Activated T-cell treated with anti-CD3 and anti-CD28 coated beads, Interleukin-2, amount 50 U/mL, for 1 hour (primary cell): ENCODE measurements around the gene SND1.
"Not testable (repeated sequence)": the region's sequence is repeated elsewhere in the genome, so short reads cannot be mapped to it uniquely, and the experiment has no call there.

ENCODE experiments used
- DNase-seq: peaks from one replicate; pipeline ENCODE4 v3.0.0-alpha.2; 2020

The SND1 gene

DNA sequence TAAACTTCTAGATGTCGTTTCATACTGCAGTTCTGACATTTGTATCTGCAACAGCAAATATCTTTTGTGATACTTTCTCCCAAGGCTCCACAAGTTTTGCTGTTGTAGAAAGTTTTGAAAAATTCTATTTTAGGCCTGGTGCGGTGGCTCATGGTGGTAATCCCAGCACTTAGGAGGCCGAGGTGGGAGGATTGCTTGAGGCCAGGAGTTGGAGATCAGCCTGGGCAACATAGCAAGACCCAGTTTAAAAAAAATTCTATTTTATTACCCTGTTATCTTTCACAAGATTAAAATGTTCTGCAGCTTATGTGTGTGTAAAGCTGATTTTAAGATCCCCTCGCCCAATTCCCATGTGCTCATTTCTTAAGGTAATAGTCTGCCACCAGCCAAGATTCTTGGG lies 1.4 kb downstream of the SND1 start:
- DNase-seq = no peak

DNA sequence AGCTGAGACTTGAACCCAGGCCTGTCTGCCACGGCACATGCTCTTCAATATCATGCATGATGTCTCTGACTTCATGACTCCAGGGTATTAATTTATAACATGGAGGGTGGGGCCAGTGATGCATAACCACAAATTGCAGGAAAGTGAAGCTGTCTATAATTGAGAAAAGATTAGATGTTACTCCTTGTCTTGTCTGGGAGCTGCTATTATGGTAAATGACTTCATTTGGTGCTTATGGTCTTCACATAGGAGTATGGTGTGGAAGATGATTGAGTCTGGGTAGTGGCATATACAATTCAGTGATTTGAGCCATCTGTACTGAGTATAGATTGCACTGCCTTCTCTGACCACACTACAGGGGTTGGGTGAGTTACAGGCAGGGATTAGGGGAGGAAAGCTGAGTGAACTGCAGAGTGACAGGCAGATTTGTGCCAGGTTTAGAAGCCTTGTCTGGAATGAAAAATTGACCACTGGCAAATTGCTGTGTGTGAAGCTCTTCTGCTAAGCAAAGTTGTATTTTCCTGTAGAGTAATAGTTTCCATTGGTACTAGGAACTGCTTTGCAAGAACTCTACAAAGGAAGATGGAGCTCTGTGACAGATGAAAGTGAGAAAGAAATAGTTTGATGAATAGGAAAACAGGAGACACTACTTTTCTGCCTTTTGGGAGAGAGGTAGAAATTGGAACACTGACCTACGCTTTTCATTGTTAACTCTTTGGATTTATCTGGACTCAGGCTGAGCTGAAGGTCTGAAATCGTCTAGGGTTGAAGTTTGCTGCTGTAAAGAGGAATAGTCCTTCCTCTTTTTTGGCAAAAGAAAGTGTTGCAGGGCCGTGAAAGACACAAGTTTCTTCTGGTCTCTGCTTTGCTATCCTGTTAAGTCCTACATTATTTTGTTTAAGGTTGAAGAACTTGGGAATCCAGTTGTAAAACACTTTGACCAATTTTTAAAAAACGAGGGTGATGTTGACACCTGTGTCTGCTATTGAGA lies 2.7 kb downstream of the SND1 start:
- DNase-seq = no peak

DNA sequence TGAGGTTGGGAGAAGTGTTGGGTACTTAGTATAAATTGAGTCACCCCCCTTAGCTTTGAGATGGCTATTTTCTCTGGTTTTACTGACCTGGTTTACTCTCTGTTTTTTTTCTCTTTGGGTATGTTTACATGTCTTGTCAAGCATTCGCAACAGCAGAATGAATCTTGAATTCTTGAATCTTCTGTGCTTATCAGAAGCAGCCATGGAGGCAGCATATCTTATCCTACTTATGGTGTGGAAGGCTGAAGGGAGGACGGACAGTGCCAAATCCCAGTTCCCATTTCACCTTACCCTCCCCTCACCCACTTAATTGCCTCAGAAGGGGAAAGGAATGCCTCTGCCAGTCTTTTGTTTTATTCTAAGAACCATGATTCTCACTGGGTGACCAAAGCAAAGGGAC lies 3.7 kb downstream of the SND1 start:
- no peak for DNase-seq

DNA sequence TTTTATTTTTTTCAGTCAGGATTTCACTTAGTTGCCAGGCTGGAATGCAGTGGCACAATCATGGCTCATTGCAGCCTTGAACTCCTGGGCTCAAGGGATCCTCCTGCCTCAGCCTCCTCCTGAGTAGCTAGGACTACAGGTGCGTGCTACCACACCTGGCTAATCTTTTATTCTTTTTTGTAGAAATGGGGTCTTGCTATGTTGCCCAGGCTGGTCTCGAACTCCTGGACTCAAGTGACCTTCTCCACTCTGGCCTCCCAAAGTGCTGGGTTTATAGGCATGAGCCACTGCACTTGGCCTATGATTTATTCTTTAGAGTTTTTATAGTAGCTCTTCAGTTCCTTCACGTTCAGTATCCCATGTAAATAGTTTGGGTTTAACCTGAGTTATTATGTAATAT lies 5.5 kb downstream of the SND1 start:
- DNase-seq = no peak

DNA sequence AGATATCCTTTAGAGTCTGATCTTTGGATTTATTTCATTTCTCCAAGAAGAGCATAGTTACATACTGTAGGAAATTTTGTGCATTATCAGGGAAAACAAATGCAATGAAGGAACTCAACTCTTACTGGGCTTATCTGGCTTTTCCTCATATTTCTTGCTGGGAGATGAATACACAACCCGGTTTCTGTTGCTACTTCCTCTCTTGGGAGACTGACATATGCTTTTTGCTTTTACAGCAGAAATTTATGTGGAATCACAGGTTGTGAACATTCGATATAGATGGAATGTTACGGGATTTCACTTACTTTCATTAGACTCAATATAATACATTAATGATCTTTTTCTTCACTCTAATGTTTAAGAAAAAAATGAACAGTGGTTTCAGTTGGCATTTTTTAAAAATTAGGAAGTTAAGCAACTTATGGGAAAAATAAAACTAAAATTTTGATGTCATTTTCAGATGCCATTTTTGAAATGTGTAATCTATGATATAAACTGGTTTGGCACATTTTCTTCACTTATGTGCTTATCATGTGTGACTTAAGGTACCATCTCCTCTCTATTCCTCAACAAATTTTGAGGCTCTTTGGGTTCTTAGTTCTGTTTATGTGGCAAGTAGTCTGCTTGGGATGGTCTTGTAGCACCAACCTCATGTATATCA lies 7.1 kb downstream of the SND1 start:
- no peak for DNase-seq

DNA sequence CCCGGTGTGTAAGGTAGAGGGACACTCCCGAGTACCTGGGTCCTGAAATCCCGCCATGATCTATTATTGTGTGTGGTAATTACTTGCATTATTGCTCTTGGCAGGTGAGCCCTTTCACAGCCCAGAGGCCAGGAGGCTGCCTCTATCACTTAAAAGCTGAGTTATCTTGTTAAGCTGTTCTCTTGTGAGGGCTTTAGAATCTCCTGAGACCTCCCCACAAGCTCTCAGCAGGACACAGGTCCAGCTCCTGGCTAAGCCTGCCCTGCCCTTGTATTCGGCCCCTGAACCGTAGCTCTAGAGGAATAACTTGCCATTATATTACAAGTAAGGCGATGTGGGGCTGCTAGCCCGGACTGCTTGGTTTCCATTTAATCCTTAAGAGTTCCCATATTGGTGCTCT lies 13.9 kb downstream of the SND1 start:
- DNase-seq = no peak

DNA sequence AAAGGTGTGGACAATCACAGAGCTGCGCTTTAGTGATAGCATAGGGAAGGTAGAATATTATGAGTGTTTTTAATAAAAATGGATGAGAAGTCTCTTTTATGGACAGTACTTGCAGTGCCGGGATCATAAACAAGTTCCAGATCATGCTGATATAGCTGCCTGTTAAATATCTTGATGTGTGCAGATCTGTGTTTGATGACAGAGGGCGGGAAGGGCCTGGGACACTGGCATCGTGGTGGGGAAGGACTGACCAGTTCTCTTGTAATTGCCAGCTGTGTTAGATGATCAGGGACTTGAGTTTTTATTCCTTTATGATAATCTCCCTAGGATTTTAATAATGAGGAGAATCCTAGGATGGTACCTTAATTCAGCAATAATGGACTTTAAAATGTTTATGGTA lies 14.6 kb downstream of the SND1 start:
- DNase-seq = no peak

DNA sequence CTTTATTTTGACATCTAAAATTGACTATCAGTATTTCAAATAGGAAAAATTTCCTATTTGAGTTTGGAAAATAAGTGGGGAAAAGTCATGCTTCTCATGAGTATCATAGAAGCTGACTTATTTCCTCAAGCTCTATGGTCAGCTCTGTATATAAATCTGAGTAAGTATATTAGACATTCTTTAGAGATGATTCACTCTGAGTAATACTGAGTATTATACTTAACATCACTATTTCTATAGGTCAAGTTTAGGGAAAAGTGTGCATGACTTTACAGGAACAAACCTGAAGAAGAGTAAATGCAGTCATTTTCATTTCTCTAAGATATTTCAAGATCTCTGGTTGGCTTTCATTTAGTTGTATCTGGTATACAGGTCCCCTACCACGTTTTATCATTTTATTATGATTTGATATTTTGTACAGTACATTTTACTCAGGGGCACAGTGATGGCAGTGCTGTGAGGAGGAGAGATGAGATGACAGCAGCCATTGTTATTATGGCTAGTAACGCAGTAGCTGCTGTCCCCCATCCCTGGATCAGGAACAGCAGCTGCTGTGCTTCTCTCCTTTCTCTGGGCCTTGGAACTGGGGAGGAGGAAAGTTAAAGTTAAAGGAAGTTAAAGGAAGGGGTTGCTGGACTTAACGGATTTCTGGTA lies 15.2 kb downstream of the SND1 start:
- DNase-seq = no peak

DNA sequence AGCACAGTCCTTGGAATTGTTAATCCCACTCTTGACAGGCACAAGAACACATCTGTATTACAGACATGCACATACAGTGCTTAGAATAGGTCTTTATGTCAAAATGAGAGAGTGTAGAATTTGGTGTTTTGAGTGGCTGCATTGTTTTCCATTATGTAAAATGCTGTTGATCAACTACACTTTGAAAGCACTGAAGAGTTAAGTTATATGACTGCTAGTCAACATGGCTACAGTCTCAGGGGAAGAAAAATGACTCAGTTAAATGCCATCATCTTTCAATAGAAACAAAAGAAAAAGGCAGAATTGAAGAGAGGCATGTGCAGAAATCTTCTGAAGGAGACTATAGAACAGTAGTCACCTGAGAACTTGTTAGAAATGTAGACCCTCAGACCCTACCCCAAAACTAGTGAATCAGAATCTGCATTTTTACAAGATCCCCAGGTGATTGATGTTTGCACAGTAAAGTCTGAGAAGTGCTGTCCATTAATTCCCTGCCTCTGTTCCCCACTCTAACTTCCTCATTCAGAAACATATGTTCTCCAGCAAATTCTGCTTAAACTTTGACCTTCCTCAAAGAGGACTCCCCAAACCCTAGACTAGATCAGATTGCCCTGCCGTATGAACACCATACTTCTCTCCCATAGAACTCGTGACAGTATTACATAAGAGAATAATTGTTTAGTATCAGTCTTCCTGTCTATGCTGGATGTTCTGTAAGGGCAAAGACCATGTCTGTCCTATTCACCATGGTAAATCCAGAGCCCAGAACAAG lies 16.0 kb downstream of the SND1 start:
- no peak for DNase-seq

DNA sequence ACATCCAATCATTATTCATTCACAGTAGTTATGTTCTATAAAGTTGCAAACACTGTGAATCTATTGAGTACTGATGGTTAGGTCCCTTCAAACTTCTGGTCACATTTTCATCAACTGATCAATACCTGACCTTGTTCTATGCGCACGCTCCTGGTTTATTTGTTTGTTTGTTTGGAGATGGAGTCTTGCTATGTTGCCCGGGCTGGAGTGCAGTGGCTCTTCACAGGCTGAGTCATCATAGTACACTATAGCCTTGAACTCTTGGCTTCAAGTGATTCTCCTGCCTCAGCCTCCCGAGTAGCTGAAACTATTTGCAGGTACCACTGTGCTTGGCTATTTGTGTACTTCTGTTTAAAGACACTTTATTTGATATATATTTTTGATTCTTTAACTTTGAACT lies 19.3 kb downstream of the SND1 start:
- DNase-seq = no peak

DNA sequence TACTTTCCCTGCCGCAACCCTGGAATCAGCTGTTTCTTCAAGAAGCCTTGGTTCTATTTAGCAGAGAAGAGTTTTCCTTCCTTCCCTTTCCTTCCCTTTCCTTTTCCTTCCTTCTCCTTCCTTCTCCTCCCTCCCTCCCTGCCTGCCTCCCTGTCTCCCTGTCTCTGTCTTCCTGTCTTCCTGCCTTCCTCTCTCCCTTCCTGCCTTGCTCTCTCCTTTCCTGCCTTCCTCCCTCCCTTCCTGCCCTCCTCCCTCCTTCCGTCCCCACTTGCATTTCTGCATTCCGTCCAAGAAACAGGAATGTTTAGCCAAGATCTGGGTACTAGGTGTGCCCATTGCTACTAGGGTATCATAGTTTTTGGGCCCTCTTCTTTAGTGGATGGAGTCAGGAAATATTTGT lies 21.9 kb downstream of the SND1 start:
- no peak for DNase-seq

DNA sequence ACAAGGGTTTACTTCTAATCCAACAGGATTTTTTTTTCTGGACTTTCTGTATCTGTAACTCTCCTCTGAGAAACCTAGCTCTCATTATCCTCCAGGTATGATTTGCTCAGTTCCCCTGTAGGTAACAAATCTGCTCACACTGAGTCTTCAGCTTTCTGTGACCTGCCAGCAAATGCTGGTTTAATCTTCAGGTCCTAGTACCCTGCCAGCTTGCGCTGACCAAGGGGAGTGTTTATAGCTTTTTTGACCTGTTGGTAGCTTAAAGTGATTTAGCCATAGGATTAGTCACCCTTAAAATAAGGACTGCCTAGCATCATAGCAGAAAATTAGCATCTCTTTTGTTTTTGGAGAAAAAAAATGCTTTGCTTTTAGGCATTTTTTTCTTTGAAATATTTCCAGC lies 22.4 kb downstream of the SND1 start:
- DNase-seq = no peak

DNA sequence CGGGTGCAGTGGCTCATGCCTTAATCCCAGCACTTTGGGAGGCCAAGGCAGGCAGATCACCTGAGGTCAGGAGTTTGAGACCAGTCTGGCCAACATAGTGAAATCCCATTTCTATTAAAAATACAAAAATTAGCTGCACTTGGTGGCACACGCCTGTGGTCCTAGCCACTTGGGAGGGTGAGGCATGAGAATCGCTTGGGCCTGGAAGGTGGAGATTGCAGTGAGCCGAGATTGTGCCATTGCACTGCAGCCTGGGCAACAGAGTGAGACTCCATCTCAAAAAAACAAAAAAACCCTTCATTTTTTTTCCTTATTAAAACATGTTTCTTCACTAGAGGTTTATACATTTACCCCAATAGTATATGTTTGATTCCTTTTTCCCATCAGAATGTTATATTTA lies 22.9 kb downstream of the SND1 start:
- not testable (repeated sequence) for DNase-seq

DNA sequence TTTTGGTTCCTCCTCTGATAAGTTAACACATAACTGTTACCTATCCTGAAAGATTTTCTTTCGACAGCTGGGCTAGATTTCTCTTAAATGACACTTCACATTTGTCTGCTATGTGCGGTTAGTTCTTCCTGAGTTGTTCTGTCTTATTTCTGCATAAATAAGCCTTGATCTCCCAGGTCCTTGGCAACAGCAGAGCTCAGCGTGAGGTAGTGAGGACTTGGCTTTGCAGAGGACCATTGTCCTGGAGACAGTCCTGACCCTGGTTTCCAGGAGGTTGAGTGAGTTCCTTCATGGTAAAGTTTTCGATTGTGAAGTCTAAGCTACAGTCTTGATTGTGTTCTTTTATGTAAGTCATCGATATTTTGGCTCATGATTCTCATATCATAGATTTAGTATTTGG lies 23.7 kb downstream of the SND1 start:
- no peak for DNase-seq

DNA sequence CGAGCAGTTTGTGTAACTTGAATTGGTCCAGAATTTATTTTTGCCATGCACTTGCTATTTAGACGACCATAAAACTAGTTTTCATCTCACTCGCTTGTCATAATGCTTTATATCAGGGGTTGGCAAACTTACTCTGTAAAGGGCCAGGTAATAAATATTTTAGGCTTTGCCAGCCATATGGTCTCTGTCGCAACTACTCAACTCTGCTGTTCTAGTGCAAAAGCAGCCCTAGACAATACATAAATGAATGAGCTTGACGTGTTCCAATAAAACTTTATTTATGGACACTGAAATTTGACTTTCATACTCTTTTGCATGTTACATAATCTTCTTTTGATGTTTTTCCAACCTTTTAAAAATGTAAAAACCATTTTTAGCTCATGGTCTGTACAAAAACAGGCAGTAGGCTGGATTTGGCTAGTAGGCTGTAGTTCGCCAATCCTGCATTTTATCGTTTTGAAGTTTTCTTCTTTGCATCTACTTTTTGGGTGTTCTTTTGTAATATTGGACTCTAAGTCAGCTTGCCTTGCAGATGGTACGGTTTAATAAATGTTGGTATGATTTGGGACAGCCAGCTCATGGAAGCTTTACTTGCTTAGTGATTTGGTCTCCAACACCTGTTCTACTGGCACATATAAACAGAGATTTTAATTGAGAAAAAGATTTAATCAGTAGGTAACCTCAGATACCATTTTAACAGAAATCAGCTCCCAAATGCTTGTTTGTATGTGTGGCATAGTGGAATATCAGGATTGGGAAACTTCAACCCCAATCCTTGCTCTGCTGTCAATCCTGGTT lies 25.6 kb downstream of the SND1 start:
- DNase-seq = no peak

DNA sequence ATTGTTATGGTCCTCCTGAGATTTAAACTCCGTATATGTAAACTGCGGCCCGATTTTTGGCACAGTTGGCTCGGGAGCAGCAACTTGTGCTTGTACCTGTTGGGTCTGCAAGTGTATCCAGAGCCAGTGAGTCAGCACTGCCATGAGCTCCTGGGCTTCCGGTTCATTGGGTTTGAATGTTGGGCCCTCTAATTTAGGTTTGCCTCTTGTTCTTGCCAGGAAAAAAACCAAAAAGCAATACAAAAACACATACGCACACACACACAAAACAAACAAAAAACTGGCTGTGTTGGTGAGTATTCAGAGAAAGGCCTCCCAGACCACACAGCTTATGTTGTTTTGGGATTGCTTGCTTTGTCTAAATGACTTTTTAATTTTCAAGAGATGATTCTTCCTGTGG lies 26.3 kb downstream of the SND1 start:
- no peak for DNase-seq

DNA sequence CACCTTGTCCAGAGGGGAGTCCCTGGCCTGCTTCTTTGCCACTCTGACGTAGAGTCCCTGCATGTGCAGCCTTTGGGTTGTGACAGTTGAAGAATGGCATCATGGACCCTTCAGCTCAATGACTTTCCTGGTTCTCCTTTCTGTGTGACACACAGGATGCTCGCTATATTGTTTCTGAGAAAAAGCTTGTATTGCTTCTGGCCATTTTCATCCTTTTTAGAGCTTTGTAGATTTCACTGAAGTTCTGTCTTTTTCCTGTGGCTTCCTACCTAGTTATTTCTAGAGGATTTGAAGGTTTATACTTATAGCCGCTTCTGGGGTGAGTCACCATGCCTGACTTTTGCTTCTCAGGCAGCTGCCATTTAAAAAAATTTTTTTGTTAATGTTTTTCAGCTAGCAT lies 27.0 kb downstream of the SND1 start:
- no peak for DNase-seq

DNA sequence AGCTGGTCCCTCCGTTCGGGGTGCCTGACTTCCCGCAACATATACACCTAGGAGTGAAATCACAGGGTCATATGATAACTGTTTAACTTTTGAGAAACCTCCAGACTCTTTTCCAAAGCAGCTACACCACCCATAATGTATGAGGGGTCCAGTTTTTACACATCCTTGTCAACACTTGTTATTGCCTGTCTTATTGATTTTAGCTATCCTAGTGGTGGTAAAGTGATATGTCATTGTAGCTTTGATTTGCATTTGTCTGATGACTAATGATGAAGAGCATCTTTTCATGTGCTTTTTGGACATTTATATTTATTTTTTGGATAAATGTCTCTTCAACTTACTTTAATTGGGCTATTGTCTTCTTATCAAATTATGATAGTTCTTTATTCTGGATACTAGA lies 29.0 kb downstream of the SND1 start:
- no peak for DNase-seq

DNA sequence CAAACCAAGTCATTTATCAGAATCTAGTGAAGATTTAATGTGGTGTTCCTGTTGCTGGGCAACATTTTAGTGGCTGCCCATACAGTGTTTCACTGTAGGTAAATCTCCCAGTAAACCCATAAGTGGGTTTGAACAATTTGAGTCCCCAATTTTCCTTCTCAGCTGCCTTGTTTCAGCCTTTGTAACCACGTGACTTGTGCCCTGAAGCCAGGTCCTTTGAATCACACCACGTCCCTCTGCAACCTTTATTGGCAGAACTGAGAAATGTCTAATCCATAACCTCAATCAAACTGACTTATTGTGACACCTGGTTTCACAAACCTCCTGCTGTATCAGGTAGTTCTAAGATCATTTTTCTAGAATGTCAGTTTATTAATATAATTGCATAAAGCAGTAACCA lies 30.1 kb downstream of the SND1 start:
- DNase-seq = no peak

DNA sequence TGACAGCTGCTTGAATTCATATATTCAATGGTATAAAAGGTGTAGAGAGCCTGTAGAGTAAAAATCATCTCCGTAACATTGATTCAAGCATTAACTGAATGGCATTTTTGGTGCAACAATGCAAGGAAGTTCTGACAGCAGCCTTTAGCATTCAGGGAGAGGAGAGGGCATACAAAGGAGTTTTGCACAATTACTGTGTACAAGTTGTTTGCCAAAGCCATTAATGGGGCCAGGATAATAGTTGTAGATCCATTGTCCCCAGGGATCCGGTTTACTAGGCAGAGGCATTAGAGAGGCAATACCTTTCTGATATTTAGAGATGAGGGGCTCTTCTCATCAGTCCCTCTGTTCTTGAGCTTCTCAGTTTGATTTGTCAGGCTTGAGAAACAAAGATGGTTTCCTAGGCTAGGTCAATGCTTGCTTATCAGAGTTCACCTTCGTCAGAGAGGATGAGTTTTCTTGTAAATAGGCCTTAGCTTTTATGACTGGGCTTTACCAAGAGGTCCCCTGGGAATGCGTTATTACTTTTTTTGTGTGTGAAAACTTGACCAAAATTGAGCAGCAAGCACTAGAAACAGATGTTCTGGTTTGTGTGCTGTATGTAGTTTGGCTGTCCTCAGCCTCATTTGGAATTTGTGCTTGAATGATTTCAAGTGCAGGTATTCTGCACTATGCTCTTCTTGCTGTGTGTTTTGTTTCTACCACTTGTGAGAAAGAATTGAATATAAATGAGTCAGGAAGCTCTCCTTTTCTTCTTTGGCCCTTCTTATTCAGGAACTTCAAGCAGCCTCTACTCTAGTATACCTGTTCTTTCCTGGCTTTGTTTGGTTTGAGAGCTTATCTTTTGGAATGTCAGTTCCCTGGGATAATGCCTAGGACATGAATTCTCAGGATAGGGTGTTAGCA lies 32.0 kb downstream of the SND1 start:
- DNase-seq = no peak

DNA sequence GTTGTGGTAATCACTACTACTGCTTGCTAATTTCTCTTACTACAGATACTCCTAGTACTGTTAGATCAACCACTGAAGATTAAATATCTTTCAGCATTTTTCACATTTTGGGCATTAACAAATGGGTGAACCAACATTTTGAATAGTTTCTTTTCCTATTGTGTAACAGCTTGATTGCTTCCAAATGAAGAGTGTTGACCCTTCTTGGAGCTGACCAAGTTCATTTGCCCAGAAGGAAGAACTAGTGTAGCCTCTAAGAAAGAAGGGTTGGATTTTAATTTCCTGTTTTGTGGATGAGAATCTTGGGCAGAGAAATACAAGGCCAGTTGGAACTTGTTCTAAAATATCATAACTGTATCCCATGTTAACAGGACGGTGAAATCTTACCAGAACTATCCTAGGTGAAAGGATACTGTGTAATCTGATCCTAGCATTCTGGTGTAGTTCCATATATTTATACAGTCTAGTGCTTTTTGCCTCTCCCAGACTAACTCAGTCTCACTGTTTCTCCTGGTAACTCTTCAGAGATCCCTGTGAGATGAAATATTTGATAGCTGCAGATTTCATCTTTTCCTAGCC lies 37.3 kb downstream of the SND1 start:
- no peak for DNase-seq
